Body of pancreas (tissue), 4 donors: Measurements from ENCODE around the gene THTPA.

Experiments used
- CTCF ChIP-seq, 7 experiments: fragments of 450-650 bp in 4 of 7; fragments of 200-600 bp in 3 of 7; sonication (generic) in 3 of 7; IDR thresholded peaks; one replicate each; pipeline ENCODE4 v1.5.1; 2016 to 2019; ENCODE audit warnings: antibody characterized with exemption in 7 of 7
- POLR2A ChIP-seq, 3 donors: fragments of 450-650 bp; IDR thresholded peaks; one replicate each; pipeline ENCODE4 v1.6.1; 2016; ENCODE audit warnings: antibody characterized with exemption in 3 of 3, mild to moderate bottlenecking in 2 of 3

GRCh38 chr14:23568600-23569331, 12.7 kb downstream of the THTPA start:
- peak in 2 of 7 experiments; percentile 14 to 21 for TF ChIP-seq CTCF (IDR thresholded peaks at IDR 0.05)
- TF ChIP-seq POLR2A (IDR thresholded peaks at IDR 0.05): no peak
